Body of pancreas (tissue), 4 donors: ENCODE measurements around the gene TDRD7. TPM values are rescaled to one million over a fixed set of nuclear protein-coding genes. Genes with fewer than 3 reads are reported as not detected.

Experiments used
- ATAC-seq: fragments of 150-250 bp; one replicate; pipeline ENCODE4 v1.9.1; 2016
- DNase-seq, 4 donors: peaks; one replicate each; pipeline ENCODE4 v3.0.0-alpha.2; 2019
- H3K27ac ChIP-seq, 4 donors: fragments of 200-600 bp; sonication (generic); 1 replicate in 3 of 4; 2 replicates in 1 of 4; pipeline versions ENCODE4 v1.5.1 to v1.6.1; 2016 to 2019; ENCODE audit warnings: mild to moderate bottlenecking in 1 of 4, mixed read lengths in 1 of 4, moderate library complexity in 1 of 4
- H3K27me3 ChIP-seq, 2 donors: fragments of 200-600 bp; sonication (generic); one replicate each; pipeline ENCODE4 v1.6.0; 2016; ENCODE audit warnings: mild to moderate bottlenecking in 1 of 2
- H3K36me3 ChIP-seq, 2 donors: fragments of 200-600 bp; sonication (generic); replicated peaks in 1 of 2; 2 replicates each; pipeline ENCODE4 v1.5.1; 2016; ENCODE audit warnings: low read depth in 2 of 2; ENCODE audit not compliant: insufficient read depth in 1 of 2
- H3K4me1 ChIP-seq: fragments of 200-600 bp; sonication (generic); one replicate; pipeline ENCODE4 v1.6.0; 2016
- H3K4me3 ChIP-seq, 2 donors: fragments of 200-600 bp; sonication (generic); 1 replicate in 1 of 2; 2 replicates in 1 of 2; pipeline ENCODE4 v1.5.1; 2016 to 2019
- H3K9me3 ChIP-seq, 3 donors: fragments of 200-600 bp; sonication (generic); 1 replicate in 2 of 3; 2 replicates in 1 of 3; pipeline ENCODE4 v1.5.1; 2016
- POLR2A ChIP-seq, 3 donors: fragments of 450-650 bp; IDR thresholded peaks; one replicate each; pipeline ENCODE4 v1.6.1; 2016; ENCODE audit warnings: antibody characterized with exemption in 3 of 3, mild to moderate bottlenecking in 2 of 3
- WGBS, 2 donors: methylation state at CpG; one replicate each; pipeline ENCODE4 v1.1.5; 2017; 5-methylcytosine and 5-hydroxymethylcytosine counted together
- intact Hi-C: fragments of 100-400 bp; cut with DNase I; formaldehyde crosslinking; loops from one replicate; pipeline ENCODE4 v1.15.1; 2023
- total RNA-seq, 2 donors: library from RNA; depleted of rRNA; stranded (reverse); fragments of >200 nt; gene quantifications; one replicate each; pipeline ENCODE4 v1.1.0, GENCODE V29; 2016
- TF ChIP-seq, protein P1 (sequence below), 7 experiments: fragments of 450-650 bp in 4 of 7; fragments of 200-600 bp in 3 of 7; sonication (generic) in 3 of 7; IDR thresholded peaks; one replicate each; pipeline ENCODE4 v1.5.1; 2016 to 2019; ENCODE audit warnings: antibody characterized with exemption in 7 of 7

The TDRD7 gene
- total RNA-seq, 2 donors from 2014 or later: 2.3 to 7.5 TPM

DNA sequence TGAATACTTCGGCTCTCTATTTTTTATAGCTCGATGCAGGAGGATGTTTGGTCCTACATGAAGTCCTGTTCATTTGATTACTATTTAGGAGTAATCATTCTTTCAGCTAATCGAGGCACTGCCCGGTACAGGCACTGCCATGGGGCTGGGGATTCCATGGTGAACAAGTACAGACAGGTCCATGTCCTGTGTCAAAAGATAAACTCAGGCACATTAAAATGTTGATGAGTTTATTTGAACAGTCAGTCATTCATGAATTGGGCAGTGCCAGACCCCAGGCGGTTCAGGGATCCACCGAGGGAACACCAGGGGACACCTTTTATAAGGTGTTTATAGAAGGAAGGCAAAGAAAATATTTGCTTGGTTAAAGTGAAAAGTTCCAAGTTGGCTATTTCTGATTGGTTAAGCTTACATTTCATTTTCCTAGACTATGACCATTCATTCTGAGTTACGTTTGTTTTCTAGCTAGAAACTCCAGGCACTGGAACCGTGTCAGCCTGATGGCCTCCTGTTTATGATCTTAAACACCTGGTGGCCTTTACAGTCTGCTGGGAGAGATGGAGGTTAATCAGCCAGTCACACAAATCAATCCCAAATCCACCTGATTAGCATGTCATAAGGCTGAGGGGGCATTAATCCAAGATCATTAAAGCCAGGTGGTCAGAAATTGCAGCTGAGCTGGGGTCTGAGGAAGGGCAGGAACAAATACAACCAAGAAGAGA is 47.0 kb upstream of the TDRD7 start:
- 85 to 97% methylated on average over 8 of the region's 8 CpGs for WGBS, 2 donors
- no peaks in the 10 kb centered on the region for H3K4me1 ChIP-seq
- no peaks in the 10 kb centered on the region for H3K9me3 ChIP-seq
- H3K27me3 ChIP-seq: no peaks in the 10 kb centered on the region
- DNase-seq (no peak), ATAC-seq (no peak)
- H3K4me3 ChIP-seq: no peak overlapping the region
- no peak for TF ChIP-seq POLR2A (IDR thresholded peaks at IDR 0.05)
- TF ChIP-seq, protein P1, sequence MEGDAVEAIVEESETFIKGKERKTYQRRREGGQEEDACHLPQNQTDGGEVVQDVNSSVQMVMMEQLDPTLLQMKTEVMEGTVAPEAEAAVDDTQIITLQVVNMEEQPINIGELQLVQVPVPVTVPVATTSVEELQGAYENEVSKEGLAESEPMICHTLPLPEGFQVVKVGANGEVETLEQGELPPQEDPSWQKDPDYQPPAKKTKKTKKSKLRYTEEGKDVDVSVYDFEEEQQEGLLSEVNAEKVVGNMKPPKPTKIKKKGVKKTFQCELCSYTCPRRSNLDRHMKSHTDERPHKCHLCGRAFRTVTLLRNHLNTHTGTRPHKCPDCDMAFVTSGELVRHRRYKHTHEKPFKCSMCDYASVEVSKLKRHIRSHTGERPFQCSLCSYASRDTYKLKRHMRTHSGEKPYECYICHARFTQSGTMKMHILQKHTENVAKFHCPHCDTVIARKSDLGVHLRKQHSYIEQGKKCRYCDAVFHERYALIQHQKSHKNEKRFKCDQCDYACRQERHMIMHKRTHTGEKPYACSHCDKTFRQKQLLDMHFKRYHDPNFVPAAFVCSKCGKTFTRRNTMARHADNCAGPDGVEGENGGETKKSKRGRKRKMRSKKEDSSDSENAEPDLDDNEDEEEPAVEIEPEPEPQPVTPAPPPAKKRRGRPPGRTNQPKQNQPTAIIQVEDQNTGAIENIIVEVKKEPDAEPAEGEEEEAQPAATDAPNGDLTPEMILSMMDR (IDR thresholded peaks at IDR 0.05): no peak
- no peaks in the 10 kb centered on the region for H3K36me3 ChIP-seq
- H3K27ac ChIP-seq: no peak overlapping the region
- intact Hi-C loops: no loop called here

GRCh38 chr9:97365634-97366033 is 46.3 kb upstream of the TDRD7 start:
- Histone ChIP-seq H3K4me3 (no peak overlapping the region), H3K27me3 (no peaks in the 10 kb centered on the region), H3K36me3 (no peaks in the 10 kb centered on the region), H3K9me3 (no peaks in the 10 kb centered on the region), H3K27ac (no peak overlapping the region), H3K4me1 (no peaks in the 10 kb centered on the region)
- WGBS, 2 donors: 86 to 95% methylated on average over 5 of the region's 5 CpGs
- ATAC-seq: no peak
- TF ChIP-seq, protein P1 (IDR thresholded peaks at IDR 0.05): no peak
- TF ChIP-seq POLR2A (IDR thresholded peaks at IDR 0.05): no peak
- DNase-seq: no peak
- intact Hi-C loops: no loop called here

- Histone ChIP-seq H3K27ac (no peak overlapping the region), H3K27me3 (no peaks in the 10 kb centered on the region), H3K9me3 (no peaks in the 10 kb centered on the region), H3K4me3 (no peak overlapping the region), H3K36me3 (no peaks in the 10 kb centered on the region), H3K4me1 (no peaks in the 10 kb centered on the region)
- ATAC-seq (no peak), DNase-seq (no peak)
- intact Hi-C loops: no loop called here
- no peak for TF ChIP-seq POLR2A (IDR thresholded peaks at IDR 0.05)
- TF ChIP-seq, protein P1 (IDR thresholded peaks at IDR 0.05): no peak
- WGBS, 2 donors: 87 to 98% methylated on average over 7 to 10 of the region's 10 CpGs
Measured at GRCh38 chr9:97366476-97366875, 45.4 kb upstream of the TDRD7 start.

- H3K27me3 ChIP-seq: no peaks in the 10 kb centered on the region
- ATAC-seq (no peak), DNase-seq (no peak)
- no peak overlapping the region for H3K27ac ChIP-seq
- intact Hi-C loops: no loop called here
- no peak overlapping the region for H3K4me3 ChIP-seq
- TF ChIP-seq POLR2A (IDR thresholded peaks at IDR 0.05): no peak
- TF ChIP-seq, protein P1 (IDR thresholded peaks at IDR 0.05): no peak
- WGBS, 2 donors: 77 to 88% methylated on average over 2 of the region's 2 CpGs
- no peaks in the 10 kb centered on the region for H3K9me3 ChIP-seq
- H3K36me3 ChIP-seq: no peaks in the 10 kb centered on the region
- no peaks in the 10 kb centered on the region for H3K4me1 ChIP-seq
Measured at GRCh38 chr9:97366889-97367288, 45.0 kb upstream of the TDRD7 start.

- 92 to 94% methylated on average over 3 of the region's 3 CpGs for WGBS, 2 donors
- no peak for DNase-seq
- intact Hi-C loops: no loop called here
- H3K4me1 ChIP-seq: no peaks in the 10 kb centered on the region
- no peak overlapping the region for H3K27ac ChIP-seq
- no peaks in the 10 kb centered on the region for H3K9me3 ChIP-seq
- no peak overlapping the region for H3K4me3 ChIP-seq
- TF ChIP-seq, protein P1 (IDR thresholded peaks at IDR 0.05): no peak
- no peak for TF ChIP-seq POLR2A (IDR thresholded peaks at IDR 0.05)
- no peak for ATAC-seq
- H3K27me3 ChIP-seq: no peaks in the 10 kb centered on the region
- H3K36me3 ChIP-seq: no peaks in the 10 kb centered on the region
Measured at GRCh38 chr9:97367729-97368128, 44.2 kb upstream of the TDRD7 start.
